GM21367 (cell line): Measurements from ENCODE around the gene MRPL57.
"Not testable (repeated sequence)": the region's sequence is repeated elsewhere in the genome, so short reads cannot be mapped to it uniquely, and the experiment has no call there.

Experiments used
- ATAC-seq: cut with Tn5 transposase; IDR thresholded peaks from one replicate; pipeline ENCODE4 v1.9.1; 2021; ENCODE audit not compliant: unreplicated experiment

The MRPL57 gene

DNA sequence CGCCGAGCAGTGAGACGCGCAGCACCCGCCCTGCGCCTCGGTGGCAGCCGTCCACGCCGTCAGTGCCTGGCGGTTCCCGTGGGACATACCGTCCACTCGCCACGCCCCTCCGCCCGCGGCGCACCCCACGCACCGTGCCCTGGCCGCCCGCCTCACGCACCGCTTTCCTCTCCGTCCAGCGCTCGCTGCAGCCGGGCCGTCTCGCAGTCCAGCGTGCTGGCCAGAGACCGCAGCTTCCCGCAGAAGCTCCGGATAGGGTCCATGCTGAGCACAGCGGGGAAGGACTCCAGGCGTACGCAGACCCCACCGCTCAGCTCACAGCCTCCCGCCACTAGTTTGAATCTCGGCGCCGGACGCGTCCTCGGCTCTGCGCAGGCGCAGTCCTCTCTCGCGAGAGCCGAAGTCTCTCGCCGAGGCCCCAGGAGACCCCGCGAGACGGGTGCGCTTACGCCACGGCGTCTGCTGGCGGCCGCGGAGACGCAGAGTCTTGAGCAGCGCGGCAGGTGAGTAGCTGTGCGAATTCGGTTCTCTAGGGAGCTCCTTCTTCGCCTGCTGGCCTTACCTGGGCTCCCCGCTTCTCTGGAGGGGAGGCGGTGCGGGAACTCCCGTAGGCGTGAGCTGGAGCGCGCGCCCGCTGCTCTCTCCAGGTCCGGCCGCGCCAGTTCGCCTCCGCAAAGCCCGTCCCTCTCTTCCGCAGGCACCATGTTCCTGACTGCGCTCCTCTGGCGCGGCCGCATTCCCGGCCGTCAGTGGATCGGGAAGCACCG is at the start of gene MRPL57, which contains the start of gene SKA3:
Gene MRPL57 (plus strand): TSS at position 444 of the 767 bp plus-strand sequence. CDS start 259 bp downstream, at position 703.
Gene SKA3 (minus strand): TSS at position 338 of the 767 bp plus-strand sequence. CDS start 75 bp downstream, at position 263.
- peak; percentile 79 for ATAC-seq

DNA sequence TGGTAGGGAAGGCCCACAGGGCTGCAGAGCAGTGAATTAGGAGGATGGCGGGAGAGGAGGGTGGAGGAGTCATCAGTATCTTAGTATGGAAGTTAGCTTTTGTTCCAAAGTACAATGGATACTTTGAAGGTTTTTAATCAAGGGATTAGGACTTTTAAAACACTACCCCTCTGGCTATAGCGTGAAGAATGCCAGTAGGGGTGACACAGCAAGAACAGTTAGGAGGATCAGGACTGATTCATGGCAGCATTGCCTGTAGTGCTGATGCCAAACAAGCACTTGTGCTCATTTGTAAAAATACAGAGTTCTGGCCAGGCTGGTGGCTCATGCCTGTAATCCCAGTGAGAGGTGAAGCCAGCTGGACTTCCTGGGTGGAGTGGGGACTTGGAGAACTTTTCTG is 46.3 kb upstream of the MRPL57 start:
- no peak for ATAC-seq

DNA sequence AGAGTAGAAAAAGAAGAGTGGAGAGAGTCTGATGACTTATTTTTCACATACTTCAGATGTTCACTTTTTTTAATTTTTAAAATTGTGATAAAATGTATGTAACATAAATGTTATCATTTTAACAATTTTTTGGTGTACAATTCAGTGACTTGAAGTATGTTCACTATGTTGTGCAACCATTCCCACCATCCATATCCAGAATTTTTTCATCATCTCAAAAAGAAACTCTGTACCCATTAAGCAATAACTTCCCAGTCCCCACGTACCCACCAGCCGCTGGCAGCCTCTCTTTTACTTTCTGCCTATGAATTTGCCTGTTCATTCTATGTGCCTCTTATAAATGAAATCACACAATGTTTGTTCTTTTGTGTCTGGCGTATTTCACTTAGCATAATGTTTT is 43.4 kb upstream of the MRPL57 start:
- no peak for ATAC-seq

DNA sequence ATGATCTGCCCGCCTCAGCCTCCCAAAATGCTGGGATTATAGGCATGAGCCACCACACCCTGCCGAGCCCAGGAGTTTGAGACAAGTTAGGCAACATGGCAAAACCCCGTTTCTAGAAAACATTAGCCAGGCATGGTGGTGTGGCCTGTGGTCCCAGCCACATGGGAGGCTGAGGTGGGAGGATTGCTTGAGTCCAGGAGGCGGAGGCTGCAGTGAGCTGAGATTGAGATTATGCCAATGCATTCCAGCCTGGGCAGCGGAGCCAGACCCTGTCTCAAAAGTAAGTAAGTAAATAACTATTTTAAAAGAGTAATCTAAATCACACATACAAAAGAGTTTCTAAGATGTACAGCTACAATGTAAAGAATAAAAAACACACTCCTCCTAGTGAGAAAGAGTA is 42.0 kb upstream of the MRPL57 start:
- ATAC-seq = no peak

DNA sequence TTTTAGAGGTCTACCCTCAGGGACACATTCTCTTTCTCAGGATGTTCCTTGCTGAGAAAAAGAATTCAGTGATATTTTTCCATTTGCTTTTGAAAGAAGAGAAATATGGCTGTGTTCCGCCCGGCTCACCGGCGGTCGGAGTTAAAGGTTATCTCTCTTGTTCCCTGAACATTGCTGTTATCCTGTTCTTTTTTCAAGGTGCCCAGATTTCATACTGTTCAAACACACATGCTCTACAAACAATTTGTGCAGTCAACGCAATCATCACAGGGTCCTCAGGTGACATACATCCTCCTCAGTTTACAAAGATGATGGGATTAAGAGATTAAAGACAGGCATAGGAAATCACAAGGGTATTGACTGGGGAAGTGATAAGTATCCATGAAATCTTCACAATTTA is 40.6 kb upstream of the MRPL57 start:
- ATAC-seq = not testable (repeated sequence)

DNA sequence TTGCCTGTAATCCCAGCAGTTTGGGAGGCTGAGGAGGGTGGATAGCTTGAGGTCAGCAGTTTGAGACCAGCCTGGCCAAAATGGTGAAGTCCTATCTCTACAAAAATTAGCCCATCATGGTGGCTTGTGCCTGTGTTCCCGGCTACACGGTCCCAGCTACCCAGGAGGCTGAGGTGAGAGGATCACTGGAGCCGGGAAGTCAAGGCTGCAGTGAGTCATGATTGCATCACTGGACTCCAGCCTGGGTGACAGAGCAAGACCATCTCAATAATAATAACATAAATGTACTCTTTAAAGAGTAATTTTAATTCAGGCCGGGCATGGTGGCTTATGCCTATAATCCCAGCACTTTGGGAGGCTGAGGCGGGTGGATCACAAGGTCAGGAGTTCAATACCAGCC is 38.8 kb upstream of the MRPL57 start:
- ATAC-seq = no peak

DNA sequence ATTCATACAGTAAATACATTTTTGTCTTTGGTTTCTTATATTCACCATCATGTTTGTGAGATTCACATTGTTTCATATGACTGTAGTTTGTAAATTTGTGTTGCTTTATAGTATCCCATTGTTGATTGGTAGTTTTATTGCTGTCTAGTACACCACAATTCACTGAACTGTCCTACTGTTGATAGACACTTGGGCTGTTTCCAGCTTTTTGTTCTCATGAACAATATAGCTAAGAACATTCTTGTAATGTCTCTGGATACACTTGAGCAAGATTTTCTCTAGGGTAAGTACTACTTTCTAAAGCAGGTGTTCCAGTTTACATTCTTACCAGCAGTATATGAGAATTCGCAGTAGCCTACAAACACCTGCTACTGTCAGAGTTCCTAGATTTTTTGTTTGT is 37.9 kb upstream of the MRPL57 start:
- ATAC-seq = no peak

DNA sequence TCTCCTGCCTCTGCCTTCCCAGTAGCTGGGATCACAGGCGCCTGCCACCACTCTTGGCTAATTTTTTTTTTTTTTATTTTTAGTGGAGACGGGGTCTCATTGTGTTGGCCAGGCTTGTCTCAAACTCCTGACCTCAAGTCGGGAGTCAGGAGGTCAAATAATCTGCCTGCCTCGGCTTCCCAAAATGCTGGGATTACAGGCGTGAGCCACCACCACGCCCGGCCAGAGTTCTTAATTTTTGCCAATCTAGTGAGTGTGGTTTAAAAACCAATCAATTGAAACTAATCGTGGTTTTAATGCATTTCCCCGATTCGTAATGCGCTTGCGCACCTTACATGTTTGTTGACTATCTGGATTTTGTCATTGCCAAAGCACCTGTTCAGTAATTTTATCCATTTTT is 37.1 kb upstream of the MRPL57 start:
- no peak for ATAC-seq

DNA sequence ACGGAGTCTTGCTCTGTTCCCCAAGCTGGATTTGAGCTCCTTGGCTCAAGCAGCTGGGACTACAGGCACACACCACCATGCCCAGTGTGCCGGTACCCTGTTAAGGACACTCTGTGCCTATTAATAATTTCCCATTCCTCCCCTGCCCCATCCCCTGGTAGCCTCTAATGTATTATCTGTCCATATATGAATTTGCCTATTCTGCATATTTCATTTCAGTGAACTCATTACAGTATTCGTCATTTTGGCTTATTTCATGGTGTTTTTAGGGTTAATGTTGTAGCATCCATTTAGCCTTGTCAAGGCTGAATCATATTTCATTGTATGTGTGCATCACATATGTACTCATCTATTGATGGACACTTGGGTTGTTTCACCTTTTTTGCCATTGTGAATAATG is 33.7 kb upstream of the MRPL57 start:
- no peak for ATAC-seq

DNA sequence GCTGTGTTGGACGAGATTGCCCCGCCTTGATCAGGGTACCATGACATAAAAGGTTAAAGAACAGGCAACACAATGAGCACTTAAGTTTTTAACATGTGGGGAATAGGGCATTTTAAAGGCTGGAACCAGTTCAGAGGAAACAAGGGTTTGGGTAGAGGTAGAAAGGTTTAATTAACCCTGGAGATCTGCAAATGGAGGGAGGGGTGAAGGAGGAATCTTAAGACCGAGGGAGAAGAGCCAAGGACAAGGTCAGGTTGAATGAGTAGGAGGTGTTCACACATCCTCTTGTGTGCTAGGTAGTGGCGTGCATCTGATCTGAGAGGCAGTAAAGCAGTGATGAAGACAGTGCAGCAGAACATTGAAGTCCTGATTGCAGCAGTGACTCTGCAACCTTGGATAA is 28.6 kb upstream of the MRPL57 start:
- no peak for ATAC-seq

DNA sequence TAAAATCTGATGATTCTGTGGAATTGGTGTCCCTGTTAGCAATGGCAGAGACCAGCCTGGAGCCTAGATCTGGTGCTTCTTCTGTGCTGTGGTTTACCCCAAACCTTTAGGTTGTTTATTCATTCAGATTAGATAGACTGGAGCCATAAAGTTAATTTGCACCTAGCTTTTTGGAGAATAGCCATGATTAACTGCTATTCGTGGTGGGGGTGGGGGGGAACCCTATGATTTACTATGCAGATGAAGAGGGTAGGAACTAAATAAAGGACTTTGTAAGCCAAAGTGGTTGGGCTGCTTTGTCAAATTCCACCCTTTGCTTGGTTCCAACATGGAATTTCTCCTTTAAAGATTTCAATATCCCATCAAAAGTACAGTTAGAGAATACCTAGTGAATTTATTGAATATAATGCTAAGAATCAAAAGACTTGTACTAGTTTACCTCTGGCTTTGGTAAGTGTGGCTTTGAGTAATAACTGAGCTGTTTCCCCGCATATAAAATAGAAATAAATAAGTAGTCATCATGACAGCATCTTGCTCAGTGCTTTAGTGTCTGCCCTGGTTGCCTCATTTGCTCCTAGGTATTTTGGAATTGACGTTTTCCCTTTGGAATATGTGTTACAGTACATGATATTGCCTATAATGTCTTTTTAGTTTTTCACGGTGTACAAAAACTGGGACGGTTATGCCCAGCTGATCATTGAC is 27.8 kb upstream of the MRPL57 start:
- no peak for ATAC-seq

DNA sequence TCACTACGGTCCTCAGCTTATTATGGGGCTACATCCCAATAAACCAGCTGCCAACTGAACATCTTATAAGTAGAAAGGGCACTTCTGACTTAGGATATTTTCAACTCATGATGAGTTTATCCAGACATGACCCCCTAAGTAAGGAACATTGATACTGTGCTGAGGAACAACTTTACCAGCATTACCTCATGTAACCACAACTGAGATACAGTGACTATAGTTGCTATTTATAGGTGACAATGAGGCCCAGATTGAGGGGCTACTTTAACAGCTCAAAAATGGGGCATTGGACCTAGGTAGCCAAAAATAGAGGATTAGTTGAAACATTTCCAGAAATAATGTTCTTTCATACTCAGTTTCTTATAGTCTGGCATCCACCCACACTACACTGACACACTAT is 26.9 kb upstream of the MRPL57 start:
- ATAC-seq = no peak

DNA sequence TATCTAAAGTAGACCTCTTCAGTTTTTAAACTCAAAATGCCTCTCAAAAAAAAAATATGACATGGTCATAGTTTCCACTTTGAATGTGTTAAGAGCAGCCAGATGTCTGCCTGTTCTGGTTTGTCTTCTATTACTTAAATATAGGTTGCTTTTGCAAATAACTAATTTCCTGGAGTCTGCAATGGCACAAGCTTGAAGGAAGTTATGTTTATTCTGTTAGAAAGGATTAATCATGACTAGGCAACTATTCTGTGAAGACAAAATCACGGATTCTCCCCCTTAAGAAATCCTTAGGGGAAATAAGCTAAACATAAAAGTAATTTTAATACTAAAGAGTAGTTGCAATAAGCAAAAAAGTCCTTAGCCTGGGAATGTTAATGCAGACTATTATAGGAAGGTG is 26.4 kb upstream of the MRPL57 start:
- no peak for ATAC-seq

DNA sequence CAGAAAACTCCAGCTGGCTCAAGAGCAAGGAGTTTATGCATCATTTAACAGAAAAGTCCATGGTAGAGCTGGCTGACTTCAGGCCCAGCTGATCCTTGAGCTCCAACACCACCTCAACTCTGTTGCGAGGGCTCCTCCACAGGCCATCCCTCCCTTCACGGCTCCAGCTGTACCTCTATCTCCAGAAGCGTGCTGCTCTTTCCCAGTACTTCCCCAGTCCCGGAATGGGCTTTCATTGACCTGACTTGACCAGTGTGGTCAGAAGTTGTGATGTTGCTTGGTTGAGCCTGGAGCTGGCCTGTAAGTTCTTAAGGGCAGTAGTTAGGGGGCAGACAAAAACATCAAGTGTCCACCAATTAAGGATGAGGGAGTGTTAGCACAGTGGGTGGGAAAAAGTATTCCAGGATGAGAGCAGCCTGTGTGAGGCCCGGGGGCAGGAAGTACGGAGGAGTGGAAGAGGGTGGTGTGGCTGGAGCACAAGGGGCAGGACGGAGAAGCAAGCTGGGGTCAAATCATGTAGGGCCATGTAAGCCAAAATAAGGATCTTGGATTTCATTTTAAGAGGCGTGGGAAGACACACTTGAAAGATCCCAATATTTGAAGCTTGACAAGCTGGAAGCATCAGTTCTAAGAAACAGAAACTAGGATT is 24.1 kb upstream of the MRPL57 start:
- ATAC-seq = no peak

DNA sequence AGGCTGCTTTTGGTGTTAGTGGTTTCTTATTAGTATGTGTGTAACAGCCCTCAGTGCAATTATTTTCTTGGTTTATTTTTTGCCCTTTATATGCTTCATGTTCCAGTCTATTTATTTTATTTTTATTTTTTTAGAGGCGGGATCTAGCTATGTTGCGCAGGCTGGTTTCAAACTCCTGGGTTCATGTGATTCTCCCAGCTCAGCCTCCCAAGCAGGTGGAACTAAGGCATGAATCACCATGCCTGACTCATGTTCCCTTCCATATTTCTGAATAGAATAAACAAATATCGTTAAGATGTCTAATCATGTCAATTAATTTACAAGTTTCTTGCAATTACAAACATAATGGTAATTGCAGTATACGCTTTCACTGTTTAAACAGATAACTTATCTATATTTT is 11.8 kb upstream of the MRPL57 start:
- no peak for ATAC-seq

DNA sequence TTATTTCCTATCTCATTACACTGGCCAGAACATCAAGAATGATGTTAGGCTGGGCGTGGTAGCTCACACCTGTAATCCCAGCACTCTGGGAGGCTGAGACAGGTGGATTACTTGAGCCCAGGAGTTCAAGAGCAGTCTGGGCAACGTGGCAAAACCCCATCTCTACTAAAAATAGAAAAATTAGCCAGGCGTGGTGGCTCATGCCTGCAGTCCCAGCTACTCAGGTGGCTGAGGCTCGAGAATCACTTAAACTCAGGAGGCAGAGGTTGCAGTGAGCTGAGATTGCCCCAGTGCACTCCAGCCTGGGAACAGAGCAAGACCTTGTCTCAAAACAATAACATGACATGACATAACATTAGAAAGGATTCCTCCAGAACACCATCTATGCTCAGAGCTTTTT is 10.9 kb upstream of the MRPL57 start:
- not testable (repeated sequence) for ATAC-seq

DNA sequence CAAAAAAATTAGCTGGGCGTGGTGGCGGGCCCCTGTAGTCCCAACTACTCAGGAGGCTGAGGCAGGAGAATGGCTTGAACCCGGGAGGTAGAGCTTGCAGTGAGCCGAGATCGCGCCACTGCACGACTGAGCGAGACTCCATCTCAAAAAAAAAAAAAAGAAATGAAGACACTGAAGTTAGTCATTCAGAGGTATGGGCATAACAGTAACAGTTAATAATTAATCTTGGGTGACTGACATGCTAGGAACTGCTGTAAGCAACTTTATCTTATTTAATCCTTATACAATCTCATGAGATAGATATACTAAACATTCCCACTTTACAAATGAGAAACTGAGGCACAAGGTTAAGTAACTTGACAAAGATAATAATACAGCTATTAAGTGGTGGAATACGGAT is 5.0 kb upstream of the MRPL57 start:
- ATAC-seq = no peak

DNA sequence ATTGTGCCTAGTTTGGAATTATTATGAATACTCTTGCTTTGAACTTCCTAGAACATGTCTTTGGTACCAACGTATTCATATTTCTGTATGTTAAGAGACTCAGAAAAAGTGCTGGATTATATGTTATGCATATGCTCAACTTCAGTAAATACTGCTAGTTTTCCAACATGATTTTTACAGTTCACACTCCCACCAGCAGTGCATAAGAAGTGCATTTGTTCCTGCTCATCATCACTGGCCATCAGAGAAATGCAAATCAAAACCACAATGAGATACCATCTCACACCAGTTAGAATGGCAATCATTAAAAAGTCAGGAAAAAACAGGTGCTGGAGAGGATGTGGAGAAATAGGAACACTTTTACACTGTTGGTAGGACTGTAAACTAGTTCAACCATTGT is 2.7 kb upstream of the MRPL57 start:
- not testable (repeated sequence) for ATAC-seq

DNA sequence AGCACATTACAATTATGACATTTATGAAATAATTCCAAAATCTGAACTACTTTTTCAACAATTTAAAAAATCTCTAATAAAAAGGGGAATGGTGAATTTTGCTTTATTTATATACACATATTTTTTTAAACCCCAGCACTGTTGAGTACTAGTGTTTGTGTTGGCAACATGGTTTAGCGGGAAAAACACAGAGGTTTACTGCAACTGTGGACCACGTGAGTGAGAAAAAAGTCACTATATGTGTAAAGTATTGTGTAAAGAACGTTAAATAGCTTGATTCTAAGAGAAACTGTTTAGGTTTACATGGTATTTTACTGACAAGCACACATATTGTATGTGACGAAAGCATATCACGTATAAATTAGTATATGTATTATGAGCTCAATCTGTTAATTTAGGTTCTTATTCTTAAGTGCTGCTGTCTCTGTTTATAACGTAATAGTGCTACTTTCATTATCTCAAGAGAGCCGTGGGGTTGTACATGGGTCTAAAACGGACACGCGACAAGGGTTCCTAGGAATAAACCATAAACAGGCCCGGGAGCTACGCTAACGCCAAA is 723 bp upstream of the MRPL57 start:
- no peak for ATAC-seq

DNA sequence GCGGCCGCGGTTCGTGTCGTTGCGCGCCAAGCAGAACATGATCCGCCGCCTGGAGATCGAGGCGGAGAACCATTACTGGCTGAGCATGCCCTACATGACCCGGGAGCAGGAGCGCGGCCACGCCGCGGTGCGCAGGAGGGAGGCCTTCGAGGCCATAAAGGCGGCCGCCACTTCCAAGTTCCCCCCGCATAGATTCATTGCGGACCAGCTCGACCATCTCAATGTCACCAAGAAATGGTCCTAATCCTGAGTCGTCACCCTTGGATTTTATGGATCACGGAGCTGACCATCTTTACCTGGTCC is 475 bp downstream of the MRPL57 start:
- ATAC-seq = peak; percentile 25

DNA sequence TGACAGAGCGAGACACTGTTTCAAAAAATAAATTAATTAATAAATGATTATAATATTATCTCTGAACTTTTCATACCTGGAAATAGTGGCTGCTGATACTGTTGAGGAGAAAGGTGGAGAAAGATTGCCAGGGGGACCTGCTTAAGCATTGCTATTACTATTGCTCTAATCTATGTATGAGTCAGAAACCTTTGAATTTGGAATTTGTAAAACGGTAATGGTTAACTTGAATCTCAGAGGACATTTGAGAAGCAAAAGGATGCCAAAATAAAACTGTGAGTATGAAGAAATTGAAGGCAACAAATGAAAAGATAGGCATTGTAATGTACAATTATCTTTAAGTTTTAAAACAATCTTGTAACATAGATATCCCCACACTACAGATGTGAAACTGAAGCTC is 5.2 kb downstream of the MRPL57 start:
- no peak for ATAC-seq

DNA sequence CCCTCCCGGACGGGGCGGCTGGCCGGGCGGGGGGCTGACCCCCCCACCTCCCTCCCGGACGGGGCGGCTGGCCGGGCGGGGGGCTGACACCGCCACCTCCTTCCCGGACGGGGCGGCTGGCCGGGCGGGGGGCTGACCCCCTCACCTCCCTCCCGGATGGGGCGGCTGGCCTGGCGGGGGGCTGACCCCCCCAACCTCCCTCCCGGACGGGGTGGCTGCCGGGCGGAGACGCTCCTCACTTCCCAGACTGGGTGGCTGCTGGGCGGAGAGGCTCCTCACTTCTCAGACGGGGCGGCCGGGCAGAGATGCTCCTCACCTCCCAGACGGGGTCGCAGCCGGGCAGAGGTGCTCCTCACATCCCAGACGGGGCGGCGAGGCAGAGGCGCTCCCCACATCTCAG is 10.0 kb downstream of the MRPL57 start:
- not testable (repeated sequence) for ATAC-seq
